Globus pallidus (tissue), 1 donor: ENCODE results near the gene PGRMC2.

Source experiments
- DNase-seq: peaks from one replicate; pipeline ENCODE4 v3.0.0-alpha.2; 2015; ENCODE audit warnings: low spot score

The PGRMC2 gene

GRCh38 chr4:128220286-128221235 is 67.1 kb downstream of the PGRMC2 start:
- peak; percentile 31 for DNase-seq
